K562 (cell line): ENCODE measurements around the gene RIT2. TPM values are rescaled to one million over a fixed set of nuclear protein-coding genes. Genes with fewer than 3 reads are reported as not detected.

Experiments used
- ATAC-seq: fragments of 200-7000 bp; cut with Tn5 transposase; 3 replicates; pipeline ENCODE4 v1.9.1; 2020; ENCODE audit warnings: moderate library complexity
- BruUV-seq: library from RNA; stranded (reverse); fragments of 400-500 nt; replicated peaks from 2 replicates; lab custom pipeline; 2021; lab: Mats Ljungman, UMichigan
- CTCF ChIA-PET: fragments of 300-600 bp; formaldehyde crosslinking; extraction: SDS; loops from one replicate; lab custom pipeline; 2021; ENCODE audit warnings: low intra/inter-chr PET ratio; lab: Yijun Ruan, JAX
- POLR2A ChIA-PET: fragments of 300-600, 350-650 bp; sonication (Branson Sonifier 250); formaldehyde crosslinking; extraction: SDS; loops from one replicate; lab custom pipeline; 2021; ENCODE audit warnings: antibody characterized with exemption, inconsistent platforms; lab: Yijun Ruan, JAX
- DNase-seq, 4 experiments: peaks; one replicate each; pipeline versions ENCODE4 v3.0.0 to v3.0.0-alpha.2; 2011 to 2018; ENCODE audit warnings: low spot score in 3 of 4, mixed read lengths in 3 of 4; ENCODE audit errors: extremely low read depth in 1 of 4
- FAIRE-seq: peaks from 2 replicates; lab custom pipeline; 2011; peaks lifted over from hg19 to GRCh38; lab: Jason Lieb, UNC
- H2AFZ ChIP-seq: 2 replicates; pipeline ENCODE4 v1.6.0; 2011; ENCODE audit warnings: low read depth, low read length, control low read depth, inconsistent platforms
- H3K27ac ChIP-seq: fragments of 200-600 bp; 3 replicates; pipeline ENCODE4 v1.8.0; 2011; ENCODE audit warnings: low read depth, mild to moderate bottlenecking, control low read depth, inconsistent platforms, low read length, moderate library complexity, mixed read lengths; ENCODE audit errors: extremely low read depth
- H3K27me3 ChIP-seq, 2 experiments: fragments of 300-600 bp in 1 of 2; 2 replicates in 1 of 2; 3 replicates in 1 of 2; pipeline versions ENCODE4 v1.6.0 to v1.8.0; 2011; ENCODE audit warnings: inconsistent platforms in 2 of 2, low read length in 2 of 2, mild to moderate bottlenecking in 1 of 2, mixed read lengths in 1 of 2, moderate library complexity in 1 of 2; ENCODE audit not compliant: control insufficient read depth in 2 of 2, insufficient read depth in 2 of 2
- H3K36me3 ChIP-seq: fragments of 300-600 bp; 3 replicates; pipeline ENCODE4 v1.8.0; 2011; ENCODE audit warnings: mild to moderate bottlenecking, low read length, inconsistent platforms; ENCODE audit not compliant: control insufficient read depth, insufficient read depth
- H3K4me1 ChIP-seq, 2 experiments: fragments of 200-600 bp in 1 of 2; replicated peaks in 1 of 2; 2 replicates in 1 of 2; 3 replicates in 1 of 2; pipeline versions ENCODE4 v1.5.1 to v1.8.0; 2011; ENCODE audit warnings: inconsistent platforms in 2 of 2, low read length in 2 of 2, mild to moderate bottlenecking in 1 of 2, mixed read lengths in 1 of 2, moderate library complexity in 1 of 2; ENCODE audit not compliant: control insufficient read depth in 2 of 2, insufficient read depth in 2 of 2
- H3K4me2 ChIP-seq: 2 replicates; pipeline ENCODE4 v1.6.1; 2011; ENCODE audit warnings: low read length, control low read depth, inconsistent platforms, mixed read lengths; ENCODE audit not compliant: insufficient read depth
- H3K4me3 ChIP-seq: fragments of 200-600 bp; sonication (generic), shearing (Covaris generic); 2 replicates; pipeline ENCODE4 v1.5.1; 2016; ENCODE audit warnings: control low read depth, inconsistent platforms
- H3K79me2 ChIP-seq: fragments of 200-600 bp; 3 replicates; pipeline ENCODE4 v1.8.0; 2011; ENCODE audit warnings: low read length, inconsistent platforms; ENCODE audit not compliant: control insufficient read depth, insufficient read depth
- H3K9ac ChIP-seq, 2 experiments: 2 replicates each; pipeline versions ENCODE4 v1.6.0 to v1.6.1; 2011; ENCODE audit warnings: low read depth in 2 of 2, low read length in 2 of 2, control low read depth in 1 of 2, inconsistent platforms in 1 of 2, mild to moderate bottlenecking in 1 of 2, mixed read lengths in 1 of 2; ENCODE audit not compliant: insufficient read depth in 1 of 2
- H3K9me1 ChIP-seq: one replicate; pipeline ENCODE4 v1.6.0; 2011; ENCODE audit warnings: inconsistent platforms, mild to moderate bottlenecking, low read length, moderate library complexity; ENCODE audit not compliant: control insufficient read depth, insufficient read depth
- H3K9me3 ChIP-seq: replicated peaks from 2 replicates; pipeline ENCODE4 v1.5.1; 2011; ENCODE audit warnings: low read depth, low read length, inconsistent platforms; ENCODE audit not compliant: control insufficient read depth, insufficient read depth
- H4K20me1 ChIP-seq: replicated peaks from 2 replicates; pipeline ENCODE4 v1.6.1; 2011; ENCODE audit warnings: low read length, inconsistent platforms, mixed read lengths; ENCODE audit not compliant: control insufficient read depth, insufficient read depth
- BRD9 ChIP-seq: fragments of 450-650 bp; IDR thresholded peaks from 2 replicates; pipeline ENCODE4 v1.6.1; 2018; ENCODE audit warnings: low read depth; ENCODE audit not compliant: partially characterized antibody
- CBFA2T2 ChIP-seq: fragments of 450-650 bp; conservative IDR thresholded peaks from 2 replicates; pipeline ENCODE4 v1.6.1; 2017; ENCODE audit warnings: mild to moderate bottlenecking
- CTCFL ChIP-seq: IDR thresholded peaks from 2 replicates; pipeline ENCODE4 v1.6.1; 2011; ENCODE audit warnings: borderline replicate concordance, low read depth, mild to moderate bottlenecking, moderate library complexity, low read length; ENCODE audit not compliant: insufficient read depth, poor library complexity, severe bottlenecking
- ELF2 ChIP-seq: fragments of 250-450 bp; sonication (Bioruptor Pico); IDR thresholded peaks from 2 replicates; pipeline ENCODE4 v1.5.0; 2021; ENCODE audit warnings: mild to moderate bottlenecking
- ELF4 ChIP-seq: fragments of 450-650 bp; formaldehyde crosslinking; IDR thresholded peaks from 2 replicates; pipeline ENCODE4 v1.4.0; 2022; ENCODE audit warnings: missing genetic modification characterization
- ESRRB ChIP-seq: fragments of 250-450 bp; sonication (Bioruptor Pico); IDR thresholded peaks from 2 replicates; pipeline ENCODE4 v1.5.0; 2020; ENCODE audit warnings: mild to moderate bottlenecking, moderate library complexity, borderline replicate concordance
- MBD2 ChIP-seq: sonication (generic); IDR thresholded peaks from 2 replicates; pipeline ENCODE4 v1.6.1; 2016; ENCODE audit warnings: low read depth, borderline replicate concordance
- MYNN ChIP-seq, 2 experiments: sonication (generic); formaldehyde crosslinking in 1 of 2; IDR thresholded peaks; 2 replicates each; pipeline versions ENCODE4 v1.5.0 to v1.6.1; 2016 to 2020; ENCODE audit warnings: antibody characterized with exemption in 1 of 2, missing genetic modification reagents in 1 of 2
- RBM25 ChIP-seq: fragments of 200-400 bp; formaldehyde crosslinking; IDR thresholded peaks from 2 replicates; pipeline ENCODE4 v1.6.1; 2018; ENCODE audit warnings: low read length, low read depth, moderate library complexity; ENCODE audit not compliant: severe bottlenecking
- RCOR1 ChIP-seq, 2 experiments: IDR thresholded peaks; 2 replicates each; pipeline ENCODE4 v1.6.1; 2012; ENCODE audit warnings: low read depth in 2 of 2, low read length in 2 of 2, borderline replicate concordance in 1 of 2, improper control_type of control experiment in 1 of 2
- TRIM28 ChIP-seq: fragments of 450-650 bp; IDR thresholded peaks from 2 replicates; pipeline ENCODE4 v1.6.1; 2017
- ZBTB8A ChIP-seq: fragments of 450-650 bp; IDR thresholded peaks from 2 replicates; pipeline ENCODE4 v1.6.1; 2018; ENCODE audit warnings: mild to moderate bottlenecking, moderate library complexity; ENCODE audit not compliant: partially characterized antibody
- ZFPM2 ChIP-seq: fragments of 250-450 bp; sonication (Bioruptor Pico); IDR thresholded peaks from 2 replicates; pipeline ENCODE4 v1.5.1; 2022; ENCODE audit warnings: mild to moderate bottlenecking
- ZNF444 ChIP-seq: fragments of 250-450 bp; sonication (Bioruptor Pico); IDR thresholded peaks from 2 replicates; pipeline ENCODE4 v1.4.0; 2020; ENCODE audit warnings: mild to moderate bottlenecking, moderate library complexity
- ZNF511 ChIP-seq: sonication (generic); formaldehyde crosslinking; IDR thresholded peaks from 2 replicates; pipeline ENCODE4 v1.8.0; 2022; ENCODE audit warnings: mild to moderate bottlenecking, missing genetic modification reagents
- ZNF655 ChIP-seq: fragments of 250-450 bp; sonication (Bioruptor Pico); IDR thresholded peaks from 2 replicates; pipeline ENCODE4 v1.5.0; 2021
- WGBS: fragments of 100-300 bp; shearing (Covaris generic); methylation state at CpG from one replicate; pipeline ENCODE4 v1.1.6; 2016; ENCODE audit warnings: low coverage, mixed read lengths; ENCODE audit not compliant: insufficient coverage; ENCODE audit errors: missing lambda C conversion rate; 5-methylcytosine and 5-hydroxymethylcytosine counted together
- in situ Hi-C: fragments of 300-500 bp; cut with MboI; formaldehyde crosslinking; loops from 4 replicates; pipeline ENCODE4 v1.15.0; 2018; ENCODE audit warnings: inconsistent platforms, mixed read lengths
- intact Hi-C: fragments of 100-400 bp; cut with micrococcal nuclease; formaldehyde crosslinking; loops from 2 replicates; pipeline ENCODE4 v1.14.2; 2022
- polyA plus RNA-seq, 8 experiments: library from polyadenylated mRNA; depleted of rRNA in 4 of 8; stranded (reverse) in 5 of 8; unstranded in 3 of 8; fragments of >200 nt; fragmentation: Nextera tagmentation in 2 of 8; fragmentation: Illumina TruSeq in 1 of 8; extraction: Ambion mirVana in 2 of 8; extraction: Trizol in 1 of 8; gene quantifications; 2 replicates each; pipeline versions ENCODE4 v1.2.1 to v1.2.3, GENCODE V29; 2011 to 2014; ENCODE audit warnings: inconsistent platforms in 1 of 8, missing spikeins in 1 of 8
- total RNA-seq, 7 experiments: library from RNA; depleted of rRNA in 6 of 7; stranded (reverse); fragments of >200 nt in 6 of 7; fragmentation: Illumina TruSeq in 2 of 7; extraction: Trizol in 2 of 7; gene quantifications; 2 replicates each; pipeline versions ENCODE4 v1.2.1 to v1.2.3, GENCODE V29; 2011 to 2021; ENCODE audit warnings: low replicate concordance in 1 of 7
- TF ChIP-seq, protein P1 (sequence below), 2 experiments: fragments of 450-650 bp; IDR thresholded peaks; 2 replicates each; pipeline ENCODE4 v1.6.1; 2016

Gene RIT2
- total and polyA plus RNA-seq, 9 of the 15 experiments (the other 6 are each of a cell fraction or from before 2014, with no cell fraction given) = not detected

GRCh38 chr18:42850174-42851083 lies 265.1 kb downstream of the RIT2 start:
- H3K27ac ChIP-seq = no peak overlapping the region
- no peaks in the 10 kb centered on the region for H3K36me3 ChIP-seq
- no peak for DNase-seq
- ChIA-PET POLR2A (no interaction called here), CTCF (no interaction called here)
- FAIRE-seq = no peak
- H3K9me3 ChIP-seq = no peaks in the 10 kb centered on the region
- H3K9ac ChIP-seq = no peak overlapping the region
- no peaks in the 10 kb centered on the region for H3K4me1 ChIP-seq
- no TSS peak for BruUV-seq
- H3K79me2 ChIP-seq = no peaks in the 10 kb centered on the region
- WGBS = 0% methylated on average over 5 of the region's 5 CpGs
- no peak for ATAC-seq
- no peak overlapping the region for H3K4me2 ChIP-seq
- no peaks in the 10 kb centered on the region for H3K27me3 ChIP-seq
- in situ Hi-C loops = no loop called here
- no peaks in the 10 kb centered on the region for H3K9me1 ChIP-seq
- H2AFZ ChIP-seq = no peak overlapping the region
- intact Hi-C loops = no loop called here
- H4K20me1 ChIP-seq = no peaks in the 10 kb centered on the region
- H3K4me3 ChIP-seq = no peak overlapping the region
- TF ChIP-seq CTCFL (no peak), ZBTB8A (no peak), ZFPM2 (CRISPR knock-in tag) (no peak), RBM25 (no peak), BRD9 (no peak), ZNF511 (no peak), ELF2 (CRISPR knock-in tag) (no peak), RCOR1 (IDR thresholded peaks at IDR 0.05; ENCODE audit: borderline replicate concordance in 1 of 2, low read depth in 2 of 2, low read length in 2 of 2) (no peak), CBFA2T2 (no peak), ESRRB (CRISPR knock-in tag) (no peak), ZNF655 (CRISPR knock-in tag) (no peak), ZNF444 (CRISPR knock-in tag) (no peak), TRIM28 (no peak), MBD2 (no peak), ELF4 (CRISPR knock-in tag) (no peak), MYNN (IDR thresholded peaks at IDR 0.05) (no peak), MYNN (CRISPR knock-in tag; IDR thresholded peaks at IDR 0.05) (no peak)
- TF ChIP-seq, protein P1, sequence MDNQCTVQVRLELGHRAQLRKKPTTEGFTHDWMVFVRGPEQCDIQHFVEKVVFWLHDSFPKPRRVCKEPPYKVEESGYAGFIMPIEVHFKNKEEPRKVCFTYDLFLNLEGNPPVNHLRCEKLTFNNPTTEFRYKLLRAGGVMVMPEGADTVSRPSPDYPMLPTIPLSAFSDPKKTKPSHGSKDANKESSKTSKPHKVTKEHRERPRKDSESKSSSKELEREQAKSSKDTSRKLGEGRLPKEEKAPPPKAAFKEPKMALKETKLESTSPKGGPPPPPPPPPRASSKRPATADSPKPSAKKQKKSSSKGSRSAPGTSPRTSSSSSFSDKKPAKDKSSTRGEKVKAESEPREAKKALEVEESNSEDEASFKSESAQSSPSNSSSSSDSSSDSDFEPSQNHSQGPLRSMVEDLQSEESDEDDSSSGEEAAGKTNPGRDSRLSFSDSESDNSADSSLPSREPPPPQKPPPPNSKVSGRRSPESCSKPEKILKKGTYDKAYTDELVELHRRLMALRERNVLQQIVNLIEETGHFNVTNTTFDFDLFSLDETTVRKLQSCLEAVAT (IDR thresholded peaks at IDR 0.05) = no peak
